K562 (cell line): Measurements from ENCODE around the gene TAF1B. TPM values are rescaled to one million over a fixed set of nuclear protein-coding genes. Genes with fewer than 3 reads are reported as not detected.

Source experiments
- ATAC-seq: fragments of 200-7000 bp; cut with Tn5 transposase; 3 replicates; pipeline ENCODE4 v1.9.1; 2020; ENCODE audit warnings: moderate library complexity
- BruUV-seq: library from RNA; stranded (reverse); fragments of 400-500 nt; replicated peaks from 2 replicates; lab custom pipeline; 2021; lab: Mats Ljungman, UMichigan
- CTCF ChIA-PET: fragments of 300-600 bp; formaldehyde crosslinking; extraction: SDS; loops from one replicate; lab custom pipeline; 2021; ENCODE audit warnings: low intra/inter-chr PET ratio; lab: Yijun Ruan, JAX
- POLR2A ChIA-PET: fragments of 300-600, 350-650 bp; sonication (Branson Sonifier 250); formaldehyde crosslinking; extraction: SDS; loops from one replicate; lab custom pipeline; 2021; ENCODE audit warnings: antibody characterized with exemption, inconsistent platforms; lab: Yijun Ruan, JAX
- DNase-seq, 4 experiments: peaks; one replicate each; pipeline versions ENCODE4 v3.0.0 to v3.0.0-alpha.2; 2011 to 2018; ENCODE audit warnings: low spot score in 3 of 4, mixed read lengths in 3 of 4; ENCODE audit errors: extremely low read depth in 1 of 4
- FAIRE-seq: peaks from 2 replicates; lab custom pipeline; 2011; peaks lifted over from hg19 to GRCh38; lab: Jason Lieb, UNC
- H2AFZ ChIP-seq: 2 replicates; pipeline ENCODE4 v1.6.0; 2011; ENCODE audit warnings: low read depth, low read length, control low read depth, inconsistent platforms
- H3K27ac ChIP-seq: fragments of 200-600 bp; 3 replicates; pipeline ENCODE4 v1.8.0; 2011; ENCODE audit warnings: low read depth, mild to moderate bottlenecking, control low read depth, inconsistent platforms, low read length, moderate library complexity, mixed read lengths; ENCODE audit errors: extremely low read depth
- H3K27me3 ChIP-seq, 2 experiments: fragments of 300-600 bp in 1 of 2; 2 replicates in 1 of 2; 3 replicates in 1 of 2; pipeline versions ENCODE4 v1.6.0 to v1.8.0; 2011; ENCODE audit warnings: inconsistent platforms in 2 of 2, low read length in 2 of 2, mild to moderate bottlenecking in 1 of 2, mixed read lengths in 1 of 2, moderate library complexity in 1 of 2; ENCODE audit not compliant: control insufficient read depth in 2 of 2, insufficient read depth in 2 of 2
- H3K36me3 ChIP-seq: fragments of 300-600 bp; 3 replicates; pipeline ENCODE4 v1.8.0; 2011; ENCODE audit warnings: mild to moderate bottlenecking, low read length, inconsistent platforms; ENCODE audit not compliant: control insufficient read depth, insufficient read depth
- H3K4me1 ChIP-seq, 2 experiments: fragments of 200-600 bp in 1 of 2; replicated peaks in 1 of 2; 2 replicates in 1 of 2; 3 replicates in 1 of 2; pipeline versions ENCODE4 v1.5.1 to v1.8.0; 2011; ENCODE audit warnings: inconsistent platforms in 2 of 2, low read length in 2 of 2, mild to moderate bottlenecking in 1 of 2, mixed read lengths in 1 of 2, moderate library complexity in 1 of 2; ENCODE audit not compliant: control insufficient read depth in 2 of 2, insufficient read depth in 2 of 2
- H3K4me2 ChIP-seq: 2 replicates; pipeline ENCODE4 v1.6.1; 2011; ENCODE audit warnings: low read length, control low read depth, inconsistent platforms, mixed read lengths; ENCODE audit not compliant: insufficient read depth
- H3K4me3 ChIP-seq: fragments of 200-600 bp; sonication (generic), shearing (Covaris generic); 2 replicates; pipeline ENCODE4 v1.5.1; 2016; ENCODE audit warnings: control low read depth, inconsistent platforms
- H3K79me2 ChIP-seq: fragments of 200-600 bp; 3 replicates; pipeline ENCODE4 v1.8.0; 2011; ENCODE audit warnings: low read length, inconsistent platforms; ENCODE audit not compliant: control insufficient read depth, insufficient read depth
- H3K9ac ChIP-seq, 2 experiments: 2 replicates each; pipeline versions ENCODE4 v1.6.0 to v1.6.1; 2011; ENCODE audit warnings: low read depth in 2 of 2, low read length in 2 of 2, control low read depth in 1 of 2, inconsistent platforms in 1 of 2, mild to moderate bottlenecking in 1 of 2, mixed read lengths in 1 of 2; ENCODE audit not compliant: insufficient read depth in 1 of 2
- H3K9me1 ChIP-seq: one replicate; pipeline ENCODE4 v1.6.0; 2011; ENCODE audit warnings: inconsistent platforms, mild to moderate bottlenecking, low read length, moderate library complexity; ENCODE audit not compliant: control insufficient read depth, insufficient read depth
- H3K9me3 ChIP-seq: replicated peaks from 2 replicates; pipeline ENCODE4 v1.5.1; 2011; ENCODE audit warnings: low read depth, low read length, inconsistent platforms; ENCODE audit not compliant: control insufficient read depth, insufficient read depth
- H4K20me1 ChIP-seq: replicated peaks from 2 replicates; pipeline ENCODE4 v1.6.1; 2011; ENCODE audit warnings: low read length, inconsistent platforms, mixed read lengths; ENCODE audit not compliant: control insufficient read depth, insufficient read depth
- BRF2 ChIP-seq: IDR thresholded peaks from 3 replicates; pipeline ENCODE4 v1.6.1; 2011; ENCODE audit warnings: borderline replicate concordance, mild to moderate bottlenecking; ENCODE audit not compliant: insufficient read length, insufficient read depth
- ESRRA ChIP-seq: fragments of 450-650 bp; IDR thresholded peaks from 2 replicates; pipeline ENCODE4 v1.6.1; 2014; ENCODE audit warnings: low read depth, mild to moderate bottlenecking, moderate library complexity, borderline replicate concordance
- GATA2 ChIP-seq: sonication (generic); formaldehyde crosslinking; IDR thresholded peaks from 2 replicates; pipeline ENCODE4 v1.4.0; 2020; ENCODE audit warnings: mild to moderate bottlenecking, missing genetic modification reagents
- MTA1 ChIP-seq: fragments of 450-650 bp; IDR thresholded peaks from 2 replicates; pipeline ENCODE4 v1.6.1; 2017; ENCODE audit warnings: borderline replicate concordance
- NFIC ChIP-seq: fragments of 450-650 bp; IDR thresholded peaks from 2 replicates; pipeline ENCODE4 v1.6.1; 2017; ENCODE audit warnings: mild to moderate bottlenecking, inconsistent platforms
- RBBP5 ChIP-seq: fragments of 200-600 bp; sonication (generic); IDR thresholded peaks from 2 replicates; pipeline ENCODE4 v1.6.1; 2012; ENCODE audit warnings: borderline replicate concordance, mild to moderate bottlenecking, low read length, control low read depth, inconsistent platforms; ENCODE audit not compliant: insufficient read depth, poor library complexity, severe bottlenecking
- RBM34 ChIP-seq: fragments of 200-400 bp; formaldehyde crosslinking; IDR thresholded peaks from 2 replicates; pipeline ENCODE4 v1.6.1; 2018; ENCODE audit warnings: low read length, borderline replicate concordance; ENCODE audit not compliant: insufficient read depth
- XRCC5 ChIP-seq: fragments of 200-400 bp; formaldehyde crosslinking; IDR thresholded peaks from 2 replicates; pipeline ENCODE4 v1.6.1; 2017; ENCODE audit warnings: low read depth, mild to moderate bottlenecking, low read length
- ZBTB8A ChIP-seq: fragments of 450-650 bp; IDR thresholded peaks from 2 replicates; pipeline ENCODE4 v1.6.1; 2018; ENCODE audit warnings: mild to moderate bottlenecking, moderate library complexity; ENCODE audit not compliant: partially characterized antibody
- ZNF12 ChIP-seq: sonication (generic); formaldehyde crosslinking; IDR thresholded peaks from 2 replicates; pipeline ENCODE4 v1.4.0; 2020; ENCODE audit warnings: mild to moderate bottlenecking, missing genetic modification reagents
- ZNF121 ChIP-seq: sonication (generic); formaldehyde crosslinking; conservative IDR thresholded peaks from 2 replicates; pipeline ENCODE4 v1.8.0; 2022; ENCODE audit warnings: missing genetic modification reagents
- ZNF24 ChIP-seq: fragments of 450-650 bp; IDR thresholded peaks from 2 replicates; pipeline ENCODE4 v1.6.1; 2016
- ZNF347 ChIP-seq: fragments of 450-650 bp; formaldehyde crosslinking; IDR thresholded peaks from 2 replicates; pipeline ENCODE4 v1.4.0; 2020; ENCODE audit warnings: low read depth, mild to moderate bottlenecking, moderate library complexity
- ZNF780A ChIP-seq: fragments of 250-450 bp; sonication (Bioruptor Pico); IDR thresholded peaks from 2 replicates; pipeline ENCODE4 v1.5.0; 2021; ENCODE audit warnings: mild to moderate bottlenecking
- WGBS: fragments of 100-300 bp; shearing (Covaris generic); methylation state at CpG from one replicate; pipeline ENCODE4 v1.1.6; 2016; ENCODE audit warnings: low coverage, mixed read lengths; ENCODE audit not compliant: insufficient coverage; ENCODE audit errors: missing lambda C conversion rate; 5-methylcytosine and 5-hydroxymethylcytosine counted together
- in situ Hi-C: fragments of 300-500 bp; cut with MboI; formaldehyde crosslinking; loops from 4 replicates; pipeline ENCODE4 v1.15.0; 2018; ENCODE audit warnings: inconsistent platforms, mixed read lengths
- intact Hi-C: fragments of 100-400 bp; cut with micrococcal nuclease; formaldehyde crosslinking; loops from 2 replicates; pipeline ENCODE4 v1.14.2; 2022
- polyA plus RNA-seq, 8 experiments: library from polyadenylated mRNA; depleted of rRNA in 4 of 8; stranded (reverse) in 5 of 8; unstranded in 3 of 8; fragments of >200 nt; fragmentation: Nextera tagmentation in 2 of 8; fragmentation: Illumina TruSeq in 1 of 8; extraction: Ambion mirVana in 2 of 8; extraction: Trizol in 1 of 8; gene quantifications; 2 replicates each; pipeline versions ENCODE4 v1.2.1 to v1.2.3, GENCODE V29; 2011 to 2014; ENCODE audit warnings: inconsistent platforms in 1 of 8, missing spikeins in 1 of 8
- total RNA-seq, 7 experiments: library from RNA; depleted of rRNA in 6 of 7; stranded (reverse); fragments of >200 nt in 6 of 7; fragmentation: Illumina TruSeq in 2 of 7; extraction: Trizol in 2 of 7; gene quantifications; 2 replicates each; pipeline versions ENCODE4 v1.2.1 to v1.2.3, GENCODE V29; 2011 to 2021; ENCODE audit warnings: low replicate concordance in 1 of 7
- TF ChIP-seq, protein P1 (sequence below): sonication (generic); formaldehyde crosslinking; IDR thresholded peaks from 2 replicates; pipeline ENCODE4 v1.8.0; 2022; ENCODE audit warnings: mild to moderate bottlenecking, missing genetic modification reagents

TAF1B gene
- total and polyA plus RNA-seq, 9 of the 15 experiments (the other 6 are each of a cell fraction or from before 2014, with no cell fraction given), result 8.8 to 25.1 (median 17.3) TPM

GRCh38 chr2:9945596-9945995 is 102.3 kb downstream of the TAF1B start:
- DNase-seq, result no peak
- Histone ChIP-seq H3K79me2 (no peaks in the 10 kb centered on the region), H2AFZ (no peak overlapping the region), H3K4me2 (no peak overlapping the region), H3K4me3 (no peak overlapping the region), H3K27me3 (peaks cover 6 to 10% of the 10 kb centered on the region in 2 experiments; a peak in 1 of 5 replicates), H4K20me1 (no peaks in the 10 kb centered on the region), H3K9me3 (no peaks in the 10 kb centered on the region), H3K27ac (no peak overlapping the region), H3K9ac (no peak overlapping the region)
- no TSS peak for BruUV-seq
- POLR2A ChIA-PET, result interaction anchor here (0.7 kb wide), 1 partner anchor 502 kb away, joined by 3 read pairs; the partner anchor contains the start of gene ODC1
- ATAC-seq, result no peak
- intact Hi-C loops (no loop called here), in situ Hi-C loops (no loop called here)
- WGBS, result 10% methylated on average over 7 of the region's 7 CpGs
- CTCF ChIA-PET, result no interaction called here
- FAIRE-seq, result no peak
- TF ChIP-seq XRCC5 (no peak), RBM34 (no peak), ZNF121 (CRISPR knock-in tag) (no peak), ZNF347 (CRISPR knock-in tag) (no peak), NFIC (no peak), ZNF24 (no peak), ZNF12 (no peak), BRF2 (no peak), ZBTB8A (no peak), RBBP5 (no peak), ZNF780A (CRISPR knock-in tag) (no peak), MTA1 (no peak), GATA2 (CRISPR knock-in tag) (no peak), ESRRA (no peak)
- TF ChIP-seq, protein P1, sequence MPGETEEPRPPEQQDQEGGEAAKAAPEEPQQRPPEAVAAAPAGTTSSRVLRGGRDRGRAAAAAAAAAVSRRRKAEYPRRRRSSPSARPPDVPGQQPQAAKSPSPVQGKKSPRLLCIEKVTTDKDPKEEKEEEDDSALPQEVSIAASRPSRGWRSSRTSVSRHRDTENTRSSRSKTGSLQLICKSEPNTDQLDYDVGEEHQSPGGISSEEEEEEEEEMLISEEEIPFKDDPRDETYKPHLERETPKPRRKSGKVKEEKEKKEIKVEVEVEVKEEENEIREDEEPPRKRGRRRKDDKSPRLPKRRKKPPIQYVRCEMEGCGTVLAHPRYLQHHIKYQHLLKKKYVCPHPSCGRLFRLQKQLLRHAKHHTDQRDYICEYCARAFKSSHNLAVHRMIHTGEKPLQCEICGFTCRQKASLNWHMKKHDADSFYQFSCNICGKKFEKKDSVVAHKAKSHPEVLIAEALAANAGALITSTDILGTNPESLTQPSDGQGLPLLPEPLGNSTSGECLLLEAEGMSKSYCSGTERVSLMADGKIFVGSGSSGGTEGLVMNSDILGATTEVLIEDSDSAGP, result no peak
- TF ChIP-seq, all 486 proteins: peak for 0
- Histone ChIP-seq H3K36me3 (no peaks in the 10 kb centered on the region), H3K4me1 (peaks cover 9 to 18% of the 10 kb centered on the region in 2 experiments; a peak in 3 of 5 replicates), H3K9me1 (peaks cover 3% of the 10 kb centered on the region)
